AG04450 (cell line): ENCODE results near the gene AEBP2. TPM values are rescaled to one million over a fixed set of nuclear protein-coding genes. Genes with fewer than 3 reads are reported as not detected.

Experiments used
- CTCF ChIA-PET: fragments of 300-600, 350-600 bp; formaldehyde crosslinking; extraction: SDS; loops from one replicate; lab custom pipeline; 2022; ENCODE audit warnings: antibody characterized with exemption, inconsistent platforms; lab: Charles Lee
- POLR2A ChIA-PET: fragments of 350-600 bp; formaldehyde crosslinking; extraction: SDS; loops from one replicate; lab custom pipeline; 2021; ENCODE audit warnings: antibody characterized with exemption, inconsistent platforms; lab: Yijun Ruan, JAX
- DNase-seq: peaks from one replicate; pipeline ENCODE4 v3.0.0-alpha.2; 2011; ENCODE audit warnings: low read depth, low spot score
- H3K27ac ChIP-seq: one replicate; pipeline ENCODE4 v1.5.1; 2012; ENCODE audit warnings: low read depth, low read length, control low read depth
- H3K27me3 ChIP-seq: one replicate; pipeline ENCODE4 v1.6.0; 2012; ENCODE audit warnings: low read length; ENCODE audit not compliant: control insufficient read depth, insufficient read depth
- H3K4me3 ChIP-seq: 2 replicates; pipeline ENCODE4 v1.5.1; 2011; ENCODE audit warnings: mild to moderate bottlenecking, low read depth, low read length, control low read depth
- H3K9me3 ChIP-seq: 2 replicates; pipeline ENCODE4 v1.5.1; 2012; ENCODE audit warnings: low read length; ENCODE audit not compliant: control insufficient read depth, insufficient read depth
- polyA plus RNA-seq: library from polyadenylated mRNA; depleted of rRNA; stranded (reverse); fragments of >200 nt; gene quantifications from 2 replicates; pipeline ENCODE4 v1.2.3, GENCODE V29; 2011
- TF ChIP-seq, protein P1 (sequence below): IDR thresholded peaks from 2 replicates; pipeline ENCODE4 v1.5.1; 2011; ENCODE audit warnings: low read depth, low read length, control low read depth, inconsistent platforms

The AEBP2 gene
- polyA plus RNA-seq, 1 experiment, result 19.1 TPM

DNA sequence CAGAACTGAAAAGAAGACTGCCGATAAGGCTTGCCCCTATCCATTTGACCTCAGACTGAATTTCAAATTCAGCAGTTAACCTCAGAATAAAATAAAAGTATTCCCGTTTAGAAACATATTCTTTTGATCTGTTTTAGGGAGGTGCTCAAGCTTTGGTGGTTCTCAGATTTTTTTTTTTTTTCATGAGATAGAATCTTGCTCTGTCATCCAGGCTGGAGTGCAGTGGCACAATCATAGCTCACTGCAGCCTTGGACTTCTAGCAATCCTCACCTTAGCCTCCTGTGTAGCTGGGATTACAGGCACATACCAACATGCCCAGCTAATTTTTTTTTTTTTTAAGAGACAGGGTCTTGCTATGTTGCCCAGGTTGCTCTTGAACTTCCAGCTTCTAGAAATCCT, 15.5 kb downstream of the AEBP2 start:
- Histone ChIP-seq H3K9me3 (no peaks in the 10 kb centered on the region), H3K4me3 (no peak overlapping the region), H3K27me3 (no peaks in the 10 kb centered on the region), H3K27ac (no peak overlapping the region)
- CTCF ChIA-PET, result no interaction called here
- DNase-seq, result no peak
- TF ChIP-seq, protein P1, sequence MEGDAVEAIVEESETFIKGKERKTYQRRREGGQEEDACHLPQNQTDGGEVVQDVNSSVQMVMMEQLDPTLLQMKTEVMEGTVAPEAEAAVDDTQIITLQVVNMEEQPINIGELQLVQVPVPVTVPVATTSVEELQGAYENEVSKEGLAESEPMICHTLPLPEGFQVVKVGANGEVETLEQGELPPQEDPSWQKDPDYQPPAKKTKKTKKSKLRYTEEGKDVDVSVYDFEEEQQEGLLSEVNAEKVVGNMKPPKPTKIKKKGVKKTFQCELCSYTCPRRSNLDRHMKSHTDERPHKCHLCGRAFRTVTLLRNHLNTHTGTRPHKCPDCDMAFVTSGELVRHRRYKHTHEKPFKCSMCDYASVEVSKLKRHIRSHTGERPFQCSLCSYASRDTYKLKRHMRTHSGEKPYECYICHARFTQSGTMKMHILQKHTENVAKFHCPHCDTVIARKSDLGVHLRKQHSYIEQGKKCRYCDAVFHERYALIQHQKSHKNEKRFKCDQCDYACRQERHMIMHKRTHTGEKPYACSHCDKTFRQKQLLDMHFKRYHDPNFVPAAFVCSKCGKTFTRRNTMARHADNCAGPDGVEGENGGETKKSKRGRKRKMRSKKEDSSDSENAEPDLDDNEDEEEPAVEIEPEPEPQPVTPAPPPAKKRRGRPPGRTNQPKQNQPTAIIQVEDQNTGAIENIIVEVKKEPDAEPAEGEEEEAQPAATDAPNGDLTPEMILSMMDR, result no peak
- POLR2A ChIA-PET, result no interaction called here

DNA sequence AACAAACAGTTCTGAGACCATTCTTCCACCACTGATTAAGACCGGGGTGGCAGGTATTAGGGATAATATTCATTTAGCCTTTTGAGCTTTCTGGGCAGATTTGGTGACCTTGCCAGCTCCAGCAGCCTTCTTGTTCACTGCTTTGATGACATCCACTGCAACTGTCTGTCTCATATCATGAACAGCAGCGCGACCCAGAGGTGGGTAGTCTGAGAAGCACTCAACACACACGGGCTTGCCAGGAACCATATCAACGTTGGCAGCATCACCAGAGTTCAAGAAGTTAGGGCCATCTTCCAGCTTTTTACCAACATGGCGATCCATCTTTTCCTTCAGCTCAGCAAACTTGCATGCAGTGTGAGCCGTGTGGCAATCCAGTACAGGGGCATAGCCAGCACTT, 16.9 kb downstream of the AEBP2 start:
- POLR2A ChIA-PET, result no interaction called here

DNA sequence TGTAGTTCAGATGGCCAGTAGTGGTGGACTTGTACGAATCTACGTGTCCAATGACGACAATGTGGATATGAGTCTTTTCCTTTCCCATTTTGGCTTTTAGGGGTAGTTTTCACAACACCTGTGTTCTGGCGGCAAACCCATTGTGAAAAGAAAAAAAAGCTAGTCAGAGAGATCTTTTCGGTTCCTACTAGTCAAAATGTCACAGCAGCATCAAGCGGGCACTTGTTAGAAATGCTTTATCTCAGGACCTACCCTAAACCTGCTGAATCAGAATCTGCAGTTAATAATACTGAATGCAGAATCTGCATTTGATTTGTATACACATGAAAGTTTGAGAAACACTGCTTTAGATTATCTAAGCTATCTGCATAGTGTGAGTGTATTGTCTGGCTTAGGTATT, 18.3 kb downstream of the AEBP2 start:
- ChIA-PET CTCF (no interaction called here), POLR2A (interaction anchor here (0.5 kb wide), 1 partner anchor 22 kb away, joined by 3 read pairs; no protein-coding TSS in a partner anchor)
- H3K27me3 ChIP-seq, result no peaks in the 10 kb centered on the region
- no peak overlapping the region for H3K4me3 ChIP-seq
- H3K9me3 ChIP-seq, result no peaks in the 10 kb centered on the region
- no peak overlapping the region for H3K27ac ChIP-seq
- DNase-seq, result no peak
- TF ChIP-seq, protein P1, result no peak

More for the DNA sequence above, 16.9 kb downstream of the AEBP2 start:
- Histone ChIP-seq H3K27me3 (no peaks in the 10 kb centered on the region), H3K9me3 (no peaks in the 10 kb centered on the region), H3K4me3 (no peak overlapping the region), H3K27ac (no peak overlapping the region)
- DNase-seq, result no peak
- CTCF ChIA-PET, result no interaction called here
- TF ChIP-seq, protein P1, result no peak

DNA sequence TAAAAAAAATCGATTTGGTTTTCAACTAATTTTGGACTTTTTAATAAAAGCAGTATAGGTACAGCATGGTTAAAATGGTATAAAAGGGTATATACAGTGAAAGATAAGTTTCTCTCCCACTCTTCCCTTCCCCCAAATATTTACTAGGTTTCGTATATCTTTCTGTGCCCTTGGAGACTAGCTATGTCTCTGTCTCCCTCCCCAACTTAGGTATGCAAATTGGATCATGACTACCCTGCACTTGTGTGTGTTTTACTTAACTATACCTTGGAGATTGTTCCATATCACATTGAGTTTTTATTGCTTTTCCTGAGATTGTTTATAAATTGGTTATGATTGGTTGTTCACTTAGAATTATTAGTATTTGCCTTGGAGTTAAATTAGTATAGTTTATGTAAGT, 19.4 kb downstream of the AEBP2 start:
- Histone ChIP-seq H3K27ac (no peak overlapping the region), H3K4me3 (no peak overlapping the region), H3K9me3 (no peaks in the 10 kb centered on the region), H3K27me3 (no peaks in the 10 kb centered on the region)
- ChIA-PET POLR2A (no interaction called here), CTCF (no interaction called here)
- DNase-seq, result no peak
- TF ChIP-seq, protein P1, result no peak

DNA sequence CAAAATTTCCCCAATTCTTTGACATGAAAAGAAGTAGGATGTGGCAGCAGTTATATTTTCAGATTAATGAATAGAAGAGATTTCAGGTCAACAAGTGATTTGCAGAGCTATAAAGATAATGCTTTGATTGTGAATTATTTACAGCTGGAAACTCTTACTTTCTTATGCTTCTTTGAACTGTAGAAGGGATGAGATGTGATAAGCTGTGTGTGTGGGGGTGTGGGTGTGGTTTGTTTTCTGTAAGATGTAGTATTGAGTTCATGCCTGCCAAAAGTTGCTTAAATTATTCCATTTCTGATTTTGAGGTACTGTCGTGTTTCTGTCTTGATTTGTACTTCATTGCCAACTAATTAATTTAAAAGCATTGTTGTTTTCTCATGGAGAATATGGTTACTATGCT, 22.7 kb downstream of the AEBP2 start:
- no peaks in the 10 kb centered on the region for H3K27me3 ChIP-seq
- H3K27ac ChIP-seq, result no peak overlapping the region
- DNase-seq, result no peak
- POLR2A ChIA-PET, result no interaction called here
- H3K9me3 ChIP-seq, result no peaks in the 10 kb centered on the region
- CTCF ChIA-PET, result no interaction called here
- no peak overlapping the region for H3K4me3 ChIP-seq
- TF ChIP-seq, protein P1, result no peak
